PFSK-1 (cell line): ENCODE results near the gene ERCC5.

Experiments
- POLR2AphosphoS5 ChIP-seq: IDR thresholded peaks from 2 replicates; pipeline ENCODE4 v1.6.1; 2012; ENCODE audit warnings: low read depth, mild to moderate bottlenecking, control low read depth, low read length, moderate library complexity
- TAF1 ChIP-seq: IDR thresholded peaks from 2 replicates; pipeline ENCODE4 v1.6.1; 2012; ENCODE audit warnings: low read length, control low read depth, borderline replicate concordance; ENCODE audit not compliant: insufficient read depth

DNA sequence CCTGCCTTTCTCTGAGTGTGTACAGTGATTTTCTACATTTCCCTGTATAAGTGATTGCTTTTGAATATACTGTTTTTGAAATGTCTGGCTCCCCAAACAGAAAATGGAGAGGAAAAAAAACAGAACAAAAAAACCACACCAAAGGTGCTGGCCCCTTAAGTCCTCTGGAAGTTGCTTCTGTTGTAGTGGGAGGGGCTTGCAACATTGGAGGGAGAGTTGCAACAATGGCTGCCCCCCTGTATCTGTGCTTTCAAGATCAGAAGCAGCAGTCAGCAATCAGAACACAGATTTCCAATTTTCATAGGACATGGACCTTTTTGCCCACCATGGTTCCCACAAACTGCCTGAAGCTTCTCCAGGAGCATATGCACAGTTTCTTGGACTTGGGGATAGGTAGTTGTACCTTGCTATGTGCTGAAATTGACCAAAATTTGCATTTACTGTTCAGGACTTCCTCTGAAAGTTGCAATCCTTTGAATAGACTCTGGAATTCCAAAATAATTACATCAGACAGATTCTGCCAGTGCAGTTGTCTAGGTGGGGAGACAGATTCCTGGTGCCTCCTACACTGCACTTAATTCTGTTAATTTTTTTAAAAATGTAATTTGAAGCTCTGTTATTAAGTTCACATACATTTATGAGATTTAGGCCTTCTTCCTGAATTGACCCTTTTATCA, 33.1 kb upstream of the ERCC5 start:
- TF ChIP-seq POLR2AphosphoS5 (no peak), TAF1 (no peak)
